GM21515 (cell line): ENCODE data around the gene THSD4.
"Not testable (repeated sequence)": the region's sequence is repeated elsewhere in the genome, so short reads cannot be mapped to it uniquely, and the experiment has no call there.

Source experiments
- ATAC-seq: cut with Tn5 transposase; IDR thresholded peaks from one replicate; pipeline ENCODE4 v1.9.1; 2021; ENCODE audit not compliant: unreplicated experiment

THSD4 gene

DNA sequence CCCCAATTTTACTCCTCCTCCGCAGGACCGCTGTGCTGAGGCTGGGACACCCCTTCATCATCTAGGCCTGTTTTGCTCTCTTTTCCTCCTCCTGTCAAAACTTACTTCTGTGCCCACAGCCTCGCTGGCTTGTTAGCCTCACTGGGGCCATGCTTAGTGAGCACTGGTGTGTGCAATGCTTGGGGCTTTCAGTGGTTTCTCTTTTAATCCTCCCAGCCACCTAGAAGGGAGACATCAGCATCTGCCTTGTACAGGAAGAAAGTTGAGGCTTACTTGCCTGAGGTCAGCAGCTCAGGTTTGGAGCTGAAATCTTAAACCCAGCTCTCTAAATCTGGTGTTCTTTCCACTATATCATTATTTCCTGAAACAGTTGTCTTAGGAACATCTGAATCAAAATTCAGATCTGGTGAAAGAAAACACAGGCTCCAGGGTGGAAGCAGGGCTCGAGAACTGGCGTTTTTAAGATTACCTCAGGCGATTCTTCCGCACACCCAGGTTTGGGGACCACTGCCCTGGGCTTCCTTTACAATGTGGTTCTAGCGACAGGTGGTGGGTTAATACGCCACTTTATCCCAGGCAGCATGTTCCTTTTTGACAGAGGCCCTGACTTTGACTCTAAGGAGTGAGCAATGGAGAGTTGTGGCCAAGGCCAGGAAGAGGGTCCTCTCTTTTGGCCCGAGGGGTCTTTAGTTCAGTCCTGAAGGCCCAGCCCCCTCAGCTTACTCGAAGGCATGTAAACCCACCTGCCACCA lies 3.8 kb downstream of the THSD4 start:
- ATAC-seq = no peak

DNA sequence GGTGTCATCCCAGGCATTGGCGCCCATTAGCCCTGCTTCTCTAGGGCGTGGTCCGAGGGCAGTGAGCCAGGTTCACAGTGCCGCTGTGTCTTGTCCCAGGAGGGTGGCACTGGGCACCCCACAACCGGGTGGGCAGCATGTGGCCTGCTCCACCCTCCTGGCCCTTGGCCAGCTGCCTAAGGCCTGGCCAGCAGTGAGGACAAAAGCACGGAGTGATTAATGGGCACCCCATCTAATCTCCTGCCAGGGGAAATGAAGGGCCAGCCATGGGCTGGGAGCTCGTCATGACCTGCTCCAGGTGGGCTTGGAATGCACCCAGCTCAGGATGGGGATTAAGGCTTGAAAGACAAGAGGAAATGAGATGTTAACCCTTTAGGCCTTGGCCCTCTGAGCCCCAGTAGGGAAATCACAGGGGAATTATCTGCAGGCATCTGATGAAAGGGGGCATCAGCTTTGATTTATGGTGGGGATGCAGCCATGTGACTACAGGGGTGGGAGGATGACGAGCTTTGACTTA lies 5.2 kb downstream of the THSD4 start:
- no peak for ATAC-seq

DNA sequence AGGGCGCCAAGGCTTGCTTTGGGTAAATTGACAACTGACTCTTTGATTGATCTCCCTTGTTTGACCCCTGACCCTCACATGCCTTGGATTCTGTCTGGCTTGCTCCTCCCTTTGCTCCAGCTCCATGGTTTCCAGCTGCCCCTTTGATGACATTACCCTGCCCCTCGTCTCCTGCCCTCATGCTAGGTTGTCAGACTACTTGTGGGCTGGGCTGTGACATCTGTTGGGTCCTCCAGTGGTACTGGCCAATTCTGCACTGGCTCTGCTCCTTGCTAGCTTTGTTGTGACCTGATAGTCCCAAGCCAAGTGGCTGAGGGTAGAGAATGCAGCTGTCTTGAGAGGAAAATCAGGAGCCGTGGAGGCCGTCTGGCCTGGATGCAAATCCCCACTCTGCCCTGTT lies 6.2 kb downstream of the THSD4 start:
- no peak for ATAC-seq

DNA sequence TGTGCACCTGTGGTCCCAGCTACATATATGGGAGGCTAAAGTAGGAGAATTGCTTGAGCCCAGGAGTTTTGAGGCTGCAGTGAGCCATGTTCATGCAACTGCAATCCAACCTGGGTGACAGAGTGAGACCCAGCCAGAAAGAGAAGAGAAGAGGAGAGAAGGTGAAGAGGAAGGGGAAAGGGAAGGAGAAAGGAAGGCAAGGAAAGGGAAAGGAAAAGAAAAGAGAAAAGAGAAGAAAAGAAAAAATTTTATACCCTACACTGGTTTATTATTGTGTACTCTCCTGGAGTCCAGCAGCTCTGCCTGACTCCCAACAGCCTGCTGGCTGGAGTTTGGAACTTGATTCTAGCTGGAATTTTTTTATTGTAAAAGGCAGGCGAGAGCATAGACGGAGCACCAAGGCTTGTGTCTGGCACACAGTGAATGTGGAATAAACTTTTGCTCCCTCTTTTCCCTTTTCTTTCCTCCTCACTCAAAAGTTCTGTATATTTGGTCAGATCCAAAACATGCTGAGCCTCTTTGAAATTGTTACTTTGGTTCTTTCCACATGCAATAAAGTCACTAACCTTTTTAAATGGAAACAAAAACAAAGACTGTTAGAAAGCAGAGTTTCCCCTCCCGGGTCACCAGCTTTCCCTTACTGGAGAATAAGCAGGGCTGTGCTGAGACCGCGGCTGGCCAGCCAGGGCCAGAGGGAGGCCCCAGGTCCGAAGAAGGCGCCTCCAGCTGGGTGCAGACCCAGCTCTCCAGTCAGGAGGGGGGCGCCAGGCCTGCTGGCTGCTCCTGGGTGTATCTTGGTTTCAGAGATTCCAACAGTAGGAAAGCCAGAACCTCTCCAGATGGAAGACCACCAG lies 9.9 kb downstream of the THSD4 start:
- ATAC-seq = no peak

DNA sequence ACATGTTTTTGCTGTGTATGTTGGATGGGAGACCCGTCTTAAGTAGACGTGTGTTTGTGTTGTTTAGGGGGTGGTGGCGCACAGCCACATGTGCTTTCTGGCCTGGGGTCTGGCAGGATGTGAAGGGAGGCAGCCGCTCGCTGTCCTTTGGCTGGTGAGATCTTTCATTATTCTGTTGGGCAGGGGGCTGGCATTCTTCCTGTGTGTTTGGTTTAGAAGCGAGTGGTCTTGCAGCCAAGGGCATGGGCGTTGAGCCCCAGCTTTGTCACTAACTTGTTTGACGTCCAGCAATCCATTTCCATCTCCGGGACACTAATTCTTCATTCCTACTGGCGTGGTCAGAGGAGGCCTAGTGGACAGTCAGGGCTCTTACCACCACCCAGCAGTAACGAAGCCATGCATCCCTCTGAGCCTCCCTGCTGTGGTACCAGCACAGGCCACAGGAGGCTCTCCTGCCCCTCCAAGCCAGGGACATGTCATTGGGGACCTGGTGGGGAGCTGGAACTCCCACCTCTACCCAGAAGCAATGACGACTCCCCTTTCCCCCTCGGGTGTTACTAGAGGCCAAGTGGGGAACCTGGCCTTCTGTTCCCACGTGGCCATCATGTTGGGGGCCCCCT lies 10.7 kb downstream of the THSD4 start:
- no peak for ATAC-seq

DNA sequence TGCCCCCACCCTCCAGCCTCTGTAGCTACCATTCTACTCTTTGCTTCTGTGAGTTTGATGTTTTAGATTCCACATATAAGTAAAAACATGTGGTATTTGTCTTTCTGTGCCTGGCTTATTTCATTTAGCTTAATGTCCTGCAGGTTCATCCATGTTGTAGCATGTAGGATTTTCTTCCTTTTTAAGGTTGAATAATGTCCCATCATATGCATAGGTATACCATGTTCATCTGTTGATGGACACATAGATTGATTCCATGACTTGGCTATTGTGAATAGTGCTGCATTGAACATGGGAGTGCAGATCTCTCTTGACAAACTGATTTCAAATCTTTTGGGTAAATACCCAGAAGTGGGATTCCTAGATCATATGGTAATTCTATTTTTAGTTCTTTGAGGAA lies 11.8 kb downstream of the THSD4 start:
- no peak for ATAC-seq

DNA sequence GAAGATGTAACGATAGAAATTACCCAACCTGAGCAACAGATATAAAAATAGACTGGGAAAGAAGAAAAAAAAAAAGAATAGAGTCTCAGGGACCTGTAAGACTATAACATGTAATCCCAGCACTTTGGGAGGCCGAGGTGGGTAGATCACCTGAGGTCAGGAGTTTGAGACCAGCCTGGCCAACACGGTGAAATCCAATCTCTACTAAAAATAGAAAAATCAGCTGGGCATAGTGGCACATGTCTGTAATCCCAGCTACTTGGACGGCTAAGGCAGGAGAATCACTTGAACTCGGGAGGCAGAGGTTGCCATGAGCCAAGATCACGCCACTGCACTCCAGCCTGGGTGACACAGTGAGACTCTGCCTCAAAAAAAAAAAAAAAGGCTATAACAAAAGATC lies 12.9 kb downstream of the THSD4 start:
- not testable (repeated sequence) for ATAC-seq

DNA sequence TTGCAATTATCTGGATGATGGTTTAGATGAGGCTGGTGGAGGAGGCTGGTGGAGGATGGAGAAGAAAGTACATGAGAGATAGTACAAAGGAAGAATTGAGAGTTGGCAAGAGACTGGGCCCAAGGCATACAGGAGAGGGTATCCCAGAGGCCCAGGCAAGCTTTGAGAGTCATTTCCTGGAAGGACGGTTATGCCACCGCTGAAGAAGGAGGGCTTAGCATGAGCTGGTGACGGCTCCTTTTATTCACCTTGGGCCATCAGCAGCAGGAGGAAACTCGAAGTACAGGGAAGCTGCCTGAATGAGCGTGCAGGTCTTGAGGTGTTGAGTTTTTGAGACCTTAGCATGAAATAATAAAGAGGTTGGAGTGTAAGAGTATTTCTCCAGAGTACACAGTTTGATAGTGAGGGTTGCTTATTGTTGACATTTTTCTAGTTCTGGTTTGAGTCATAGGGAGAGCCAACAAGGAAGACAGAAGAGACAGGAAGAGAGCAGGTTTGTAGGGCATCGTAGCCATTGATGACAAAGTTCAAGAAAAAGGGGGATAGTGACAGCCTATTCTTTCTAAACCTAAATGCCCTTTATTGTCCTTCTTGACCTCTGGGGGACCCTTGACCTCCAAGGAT lies 13.8 kb downstream of the THSD4 start:
- no peak for ATAC-seq

DNA sequence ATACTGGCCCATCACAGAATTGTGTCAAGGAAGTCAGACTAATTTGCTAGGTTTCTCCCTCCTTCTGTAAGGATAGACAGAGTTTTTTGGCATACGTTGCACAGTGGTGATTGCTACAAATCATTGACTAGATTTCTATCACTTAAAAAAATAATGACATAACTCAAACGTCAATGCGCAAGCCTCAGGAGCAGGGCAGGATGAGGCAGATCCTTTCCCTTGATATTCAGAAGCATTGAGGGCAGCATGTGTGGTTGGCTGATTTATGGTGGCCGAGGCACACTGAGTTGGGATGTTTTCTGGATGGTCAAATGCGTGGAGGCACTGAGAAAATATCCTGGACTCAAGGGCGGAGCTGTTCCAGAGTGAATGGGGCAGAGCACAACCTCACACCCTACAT lies 14.4 kb downstream of the THSD4 start:
- ATAC-seq = no peak

DNA sequence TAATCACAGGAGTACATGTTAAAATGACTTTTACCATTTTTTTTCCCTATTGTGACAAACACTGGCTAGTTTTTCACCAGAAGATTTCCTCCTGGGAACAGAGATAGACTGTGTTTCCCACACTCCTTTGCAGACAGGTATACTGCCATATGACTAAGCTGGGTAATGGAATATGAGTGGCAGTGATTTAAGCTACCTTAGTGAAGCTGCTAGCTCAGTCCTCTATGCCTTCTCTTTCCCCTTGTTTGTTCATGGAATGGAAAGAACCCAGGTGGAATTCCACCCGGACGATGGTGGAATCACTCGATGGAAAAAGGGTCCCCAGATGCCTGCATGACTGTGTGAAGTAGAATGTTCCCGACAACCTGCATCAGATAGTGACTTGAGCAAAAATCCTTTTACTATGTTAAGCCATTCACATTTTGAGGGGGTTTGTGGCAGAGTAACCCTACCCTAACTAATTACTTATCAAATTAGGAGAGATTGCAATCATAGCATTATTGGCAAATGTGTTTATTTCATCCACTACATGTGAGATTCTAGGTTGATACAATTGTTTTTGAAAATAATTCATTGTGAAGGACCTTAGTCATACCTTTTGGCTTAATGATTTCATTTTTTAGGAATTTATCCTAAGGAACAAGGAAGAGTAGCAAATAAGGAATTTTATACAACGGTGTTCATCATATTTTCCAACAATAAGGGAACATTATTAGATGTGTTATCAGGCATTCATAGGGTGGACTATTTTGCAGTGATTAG lies 16.5 kb downstream of the THSD4 start:
- no peak for ATAC-seq

DNA sequence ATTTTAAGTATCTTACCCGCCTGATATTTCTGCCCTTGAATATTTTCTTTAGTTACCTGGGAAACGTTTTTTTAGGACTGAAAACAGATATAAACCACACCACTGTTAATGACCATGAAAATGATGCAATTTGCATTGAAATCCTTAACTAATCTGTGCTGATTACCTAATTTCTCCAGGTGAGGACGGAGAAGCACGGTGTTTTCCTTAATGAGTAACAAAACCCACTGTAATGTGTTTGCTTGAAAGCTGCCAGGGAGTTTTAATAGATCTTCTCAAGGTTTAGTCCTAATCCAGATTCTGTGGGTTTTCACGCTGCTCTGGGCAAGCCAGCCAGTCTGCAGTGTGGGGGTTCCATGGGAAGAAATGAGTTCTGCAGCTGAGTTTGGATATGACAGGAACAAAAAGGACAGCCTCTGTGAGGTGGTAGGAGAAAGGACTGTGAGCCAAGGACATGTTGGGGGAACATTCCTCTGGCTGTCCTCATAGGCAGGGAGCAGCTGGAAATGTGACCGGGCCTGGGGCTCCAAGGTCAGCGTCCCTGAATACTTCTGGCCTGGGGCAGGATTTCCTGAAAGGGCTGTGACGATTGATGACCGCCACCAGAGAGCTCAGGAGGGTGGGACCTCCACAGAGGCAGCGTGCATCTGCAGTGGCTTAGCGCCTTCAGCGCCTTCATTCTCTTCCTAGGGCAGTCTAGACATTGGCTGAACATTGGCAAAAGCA lies 18.6 kb downstream of the THSD4 start:
- ATAC-seq = no peak

DNA sequence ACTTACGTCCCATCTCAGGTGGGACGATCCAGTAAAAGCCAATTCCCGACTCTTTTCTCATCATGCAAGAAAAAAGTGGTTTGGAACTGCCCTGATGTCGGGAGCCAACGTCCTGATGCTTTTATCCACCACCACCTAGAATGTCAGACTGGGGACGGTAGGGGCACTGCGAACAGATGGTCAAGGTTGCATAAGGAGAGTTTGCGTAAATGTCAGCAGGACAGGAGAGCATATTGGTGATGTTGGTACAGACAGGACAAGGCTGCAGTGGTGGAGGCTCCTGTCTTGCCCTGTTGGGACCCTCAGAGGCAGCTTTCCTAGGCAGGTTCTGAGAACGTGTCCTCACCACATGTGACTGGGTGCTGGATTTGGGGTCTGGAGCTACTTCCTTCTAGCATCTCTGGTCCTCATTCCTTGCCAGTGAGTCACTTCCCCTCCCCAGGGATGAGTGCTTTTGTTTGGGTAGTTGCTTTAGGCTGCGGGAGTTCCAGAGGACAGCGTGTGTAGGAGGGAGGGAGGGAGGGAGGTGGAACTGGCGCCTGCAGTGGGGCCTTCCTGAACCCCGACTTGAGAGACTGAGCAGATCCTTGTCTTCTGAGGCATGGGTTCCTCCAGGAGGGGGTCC lies 21.0 kb downstream of the THSD4 start:
- ATAC-seq = no peak

DNA sequence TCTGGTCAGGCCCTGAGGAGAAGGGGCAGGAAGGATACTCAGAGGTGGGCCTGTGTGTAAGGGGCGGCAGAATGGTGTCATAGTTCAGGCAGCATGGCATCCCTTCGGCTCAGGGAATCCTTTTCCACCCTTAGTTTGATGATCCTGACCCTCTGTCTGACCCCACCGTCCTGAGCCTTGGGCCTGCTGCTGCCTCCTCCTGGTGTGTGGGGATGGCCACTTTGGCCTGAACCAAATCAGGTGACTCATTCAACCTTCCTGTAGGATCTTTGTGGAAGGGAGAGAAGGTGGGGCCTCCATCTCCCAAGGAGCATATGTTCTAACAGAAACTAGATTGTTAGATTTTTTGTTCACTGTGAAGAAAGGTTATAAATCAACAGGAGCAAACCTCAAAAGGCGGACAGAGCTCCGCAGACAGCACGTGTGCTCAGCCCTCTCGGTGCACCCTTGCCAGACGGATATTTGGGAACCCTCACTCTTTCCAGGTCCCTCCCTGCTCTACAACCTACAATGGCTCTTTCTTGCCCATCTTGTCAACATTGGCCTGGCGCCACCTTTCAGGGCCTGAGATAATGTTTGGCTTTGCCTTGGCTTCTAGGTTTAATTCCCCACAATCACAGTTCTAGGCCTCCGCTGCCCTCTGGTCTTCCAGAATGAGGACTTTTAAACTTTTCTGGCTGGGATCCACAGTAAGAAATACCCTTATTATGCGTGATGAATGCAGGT lies 21.7 kb downstream of the THSD4 start:
- ATAC-seq = no peak

DNA sequence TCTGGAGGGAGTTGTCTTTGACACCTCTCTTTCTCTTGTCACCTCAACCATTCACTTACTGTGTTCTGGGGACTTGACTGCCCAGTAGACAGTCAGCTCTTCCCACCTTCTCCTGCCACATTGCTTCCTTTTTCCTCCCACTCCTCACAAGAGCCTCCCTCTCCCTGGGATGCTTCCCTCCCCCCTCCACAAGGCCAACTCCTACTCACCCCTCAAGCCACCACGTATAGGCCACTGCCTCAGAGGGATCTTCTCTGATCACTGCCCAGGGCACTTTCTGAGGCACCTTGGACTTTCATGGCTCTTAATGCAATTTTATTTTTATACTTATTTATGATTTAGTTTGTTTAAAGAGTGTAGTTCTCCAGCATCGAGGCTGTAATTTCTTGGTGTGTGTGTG lies 23.2 kb downstream of the THSD4 start:
- ATAC-seq = no peak

DNA sequence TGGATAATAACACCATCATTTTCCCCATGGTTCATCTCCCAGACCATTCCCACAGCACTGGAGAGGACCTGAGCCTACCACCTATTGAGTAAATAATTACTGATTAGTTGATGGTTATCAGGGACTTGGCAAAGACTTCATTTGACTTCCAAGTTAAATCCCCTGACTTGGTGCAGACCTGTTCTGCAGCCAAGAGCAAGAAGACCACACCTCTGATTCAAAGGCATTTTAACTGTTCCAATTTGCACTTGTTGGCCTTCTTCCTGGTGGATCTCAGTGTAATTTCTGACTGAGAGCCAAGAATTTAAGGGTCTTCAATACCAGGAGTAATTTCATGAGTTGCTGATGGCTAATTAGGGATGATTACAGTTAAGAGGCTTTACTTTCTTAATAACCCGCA lies 24.0 kb downstream of the THSD4 start:
- ATAC-seq = no peak

DNA sequence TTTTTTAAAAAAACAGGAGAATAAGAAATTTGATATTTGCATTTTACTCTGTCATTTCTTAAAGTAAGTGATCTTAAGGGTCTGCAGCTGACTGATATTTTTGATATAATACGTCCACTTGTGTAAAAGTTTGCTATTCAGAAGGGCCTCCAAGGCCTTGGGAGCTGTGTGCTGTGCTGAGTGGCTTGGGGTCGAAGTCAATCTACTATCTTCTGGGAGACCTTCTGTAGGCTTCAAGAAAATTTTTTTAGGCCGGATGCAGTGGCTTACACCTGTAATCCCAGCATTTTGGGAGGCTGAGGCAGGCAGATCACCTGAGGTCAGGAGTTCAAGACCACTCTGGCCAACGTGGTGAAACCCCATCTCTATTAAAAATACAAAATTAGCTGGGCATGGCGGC lies 26.3 kb downstream of the THSD4 start:
- ATAC-seq = no peak

DNA sequence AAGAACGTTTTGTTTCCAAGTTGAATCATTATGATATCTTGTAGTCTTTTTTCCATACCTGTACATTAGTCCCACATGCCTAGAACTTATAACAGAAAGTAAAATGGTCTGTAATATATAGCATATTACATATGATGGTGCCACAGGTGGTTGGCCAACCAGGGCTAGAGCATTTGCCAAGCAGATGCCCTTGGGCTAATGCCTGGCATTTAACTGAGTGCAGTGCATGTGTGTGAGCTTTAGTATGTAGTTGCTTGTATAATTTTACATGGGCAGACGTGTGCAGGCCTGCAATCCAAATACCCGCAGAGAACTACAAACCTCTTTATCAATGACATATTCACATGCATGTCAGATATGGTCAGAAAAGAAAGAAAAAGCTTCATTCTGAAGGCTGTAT lies 27.5 kb downstream of the THSD4 start:
- ATAC-seq = no peak

DNA sequence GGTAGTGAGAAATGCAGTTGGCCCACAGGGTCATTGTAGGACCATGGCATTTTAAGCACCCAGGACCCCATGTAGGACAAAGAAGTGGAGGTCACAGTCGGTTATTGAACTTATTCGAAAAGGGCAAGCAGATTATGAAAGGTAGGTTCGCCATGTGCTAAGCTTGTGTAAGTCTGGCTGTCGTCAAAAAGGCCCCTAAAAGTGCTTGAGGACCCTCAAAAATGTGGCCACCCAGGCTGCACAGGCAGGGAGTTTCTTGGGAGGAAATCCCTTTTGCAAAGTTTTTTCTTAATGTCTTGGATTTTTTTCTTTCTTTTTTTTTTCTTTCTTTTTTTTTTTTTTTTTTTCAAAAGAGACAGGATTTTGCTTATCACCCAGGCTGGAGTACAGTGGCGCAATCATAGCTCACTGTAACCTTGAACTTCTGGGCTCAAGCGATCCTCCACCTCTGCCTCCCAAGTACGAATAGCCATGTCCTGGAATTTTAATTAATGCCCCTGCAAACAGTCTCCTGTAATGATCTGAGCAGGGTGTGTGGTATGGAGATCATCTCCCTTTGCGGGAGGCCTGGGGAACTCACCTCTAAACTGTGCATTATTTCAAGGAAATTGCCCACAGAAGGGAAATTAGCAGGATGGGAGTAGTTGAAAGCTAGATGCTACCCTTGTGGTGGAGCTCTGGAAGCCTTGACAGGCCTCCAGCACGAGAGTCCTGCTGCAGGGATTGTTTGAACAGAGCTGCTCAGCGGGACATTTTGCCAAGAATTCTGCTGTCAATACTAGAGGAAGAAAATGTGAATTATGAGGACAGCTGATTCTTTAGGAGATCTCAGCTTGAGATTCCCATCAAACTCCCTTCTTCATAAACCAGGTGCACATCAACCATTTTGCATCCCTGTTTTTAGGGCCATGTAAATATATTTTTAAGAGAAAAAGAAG lies 28.4 kb downstream of the THSD4 start:
- no peak for ATAC-seq
